H1 (cell line): ENCODE results near the gene MAPKAP1. TPM values are rescaled to one million over a fixed set of nuclear protein-coding genes. Genes with fewer than 3 reads are reported as not detected.

Experiments used
- CHD1 ChIP-seq: IDR thresholded peaks from 2 replicates; pipeline ENCODE4 v1.6.1; 2012; ENCODE audit warnings: low read depth, low read length, improper control_type of control experiment
- CHD7 ChIP-seq: fragments of 300-600 bp; sonication (generic); IDR thresholded peaks from 2 replicates; pipeline ENCODE4 v1.7.1; 2012; ENCODE audit warnings: low read length, moderate library complexity, mild to moderate bottlenecking, inconsistent platforms; ENCODE audit not compliant: insufficient replicate concordance
- CTCF ChIP-seq, 3 experiments: IDR thresholded peaks; 1 replicate in 2 of 3; 2 replicates in 1 of 3; pipeline versions ENCODE4 v1.5.1 to v1.6.1; 2011; ENCODE audit warnings: low read length in 3 of 3, mild to moderate bottlenecking in 3 of 3, inconsistent platforms in 2 of 3, low read depth in 1 of 3, moderate library complexity in 1 of 3; ENCODE audit not compliant: insufficient read depth in 1 of 3; ENCODE audit errors: control extremely low read depth in 1 of 3
- GTF2F1 ChIP-seq: IDR thresholded peaks from 2 replicates; pipeline ENCODE4 v1.6.1; 2012; ENCODE audit warnings: low read depth, low read length, improper control_type of control experiment, borderline replicate concordance
- POU5F1 ChIP-seq: IDR thresholded peaks from 2 replicates; pipeline ENCODE4 v1.6.1; 2011; ENCODE audit warnings: low read depth, mild to moderate bottlenecking, low read length, moderate library complexity
- SIX5 ChIP-seq: IDR thresholded peaks from 2 replicates; pipeline ENCODE4 v1.6.1; 2011; ENCODE audit warnings: mild to moderate bottlenecking, low read depth, low read length
- SP1 ChIP-seq: IDR thresholded peaks from 2 replicates; pipeline ENCODE4 v1.6.1; 2011; ENCODE audit warnings: low read depth, low read length
- SRF ChIP-seq: IDR thresholded peaks from 2 replicates; pipeline ENCODE4 v1.6.1; 2011; ENCODE audit warnings: mild to moderate bottlenecking, low read depth, low read length, moderate library complexity
- YY1 ChIP-seq: IDR thresholded peaks from 2 replicates; pipeline ENCODE4 v1.6.1; 2011; ENCODE audit warnings: low read depth, mild to moderate bottlenecking, low read length
- polyA plus RNA-seq, 7 experiments: library from polyadenylated mRNA; depleted of rRNA in 3 of 7; stranded (reverse) in 5 of 7; unstranded in 2 of 7; fragments of >200 nt in 5 of 7; fragments of 200-250 nt in 2 of 7; gene quantifications; 1 replicate in 5 of 7; 2 replicates in 1 of 7; 4 replicates in 1 of 7; pipeline versions ENCODE4 v1.2.1 to v1.2.3, GENCODE V29; 2011 to 2013; ENCODE audit warnings: missing spikeins in 2 of 7, mixed read lengths in 2 of 7
- total RNA-seq: library from RNA; stranded (reverse); fragmentation: NEBNext Ultra II Directional; extraction: Animal tissue kit (Norgen Biotek cat#: 25700); gene quantifications from 2 replicates; pipeline ENCODE4 v1.2.1, GENCODE V29; 2021

MAPKAP1 gene
- total and polyA plus RNA-seq, 2 of the 8 experiments (the other 6 are each of a cell fraction or from before 2014, with no cell fraction given): 79.2 to 140 TPM

- TF ChIP-seq CTCF (IDR thresholded peaks at IDR 0.05; ENCODE audit: control extremely low read depth in 1 of 3, insufficient read depth in 1 of 3, low read depth in 1 of 3, low read length in 3 of 3): no peak
- TF ChIP-seq GTF2F1: no peak
- TF ChIP-seq POU5F1: no peak
- TF ChIP-seq YY1: no peak
- no peak for TF ChIP-seq SRF
- TF ChIP-seq SP1: no peak
- TF ChIP-seq CHD7: no peak
- no peak for TF ChIP-seq CHD1
- TF ChIP-seq SIX5: no peak
These were observed 98.4 kb downstream of the MAPKAP1 start (continued) for GRCh38 chr9:125608489-125609224.
